ENCODE measurements around the gene XRCC4.
"Not testable (repeated sequence)": the region's sequence is repeated elsewhere in the genome, so short reads cannot be mapped to it uniquely, and the experiment has no call there.

XRCC4 gene

GRCh38 chr5:83048277-83048676, 29.1 kb upstream of the XRCC4 start:
- Histone ChIP-seq H3K27ac (ENCODE audit: low read depth, low read length) (no peak overlapping the region), H3K4me1 (ENCODE audit: control insufficient read depth, insufficient read depth, low read length, unreplicated experiment) (no peaks in the 10 kb centered on the region), H3K4me3 (ENCODE audit: low read depth, low read length) (no peak overlapping the region), H2AFZ (ENCODE audit: low read length, unreplicated experiment) (no peak overlapping the region), H3K79me2 (ENCODE audit: control insufficient read depth, insufficient read depth, low read length, unreplicated experiment) (no peaks in the 10 kb centered on the region), H3K27me3 (ENCODE audit: insufficient read depth, low read length) (no peaks in the 10 kb centered on the region), H3K36me3 (ENCODE audit: insufficient read depth, low read length) (peaks cover 10% of the 10 kb centered on the region; the same call in 1 of the 2 replicates)

GRCh38 chr5:83048811-83049210, 28.5 kb upstream of the XRCC4 start:
- H3K36me3 ChIP-seq (ENCODE audit: insufficient read depth, low read length), result peaks cover 10% of the 10 kb centered on the region; the same call in 1 of the 2 replicates
- no peak overlapping the region for H2AFZ ChIP-seq (ENCODE audit: low read length, unreplicated experiment)
- H3K27ac ChIP-seq (ENCODE audit: low read depth, low read length), result no peak overlapping the region
- no peaks in the 10 kb centered on the region for H3K4me1 ChIP-seq (ENCODE audit: control insufficient read depth, insufficient read depth, low read length, unreplicated experiment)
- H3K4me3 ChIP-seq (ENCODE audit: low read depth, low read length), result no peak overlapping the region
- no peaks in the 10 kb centered on the region for H3K27me3 ChIP-seq (ENCODE audit: insufficient read depth, low read length)
- no peaks in the 10 kb centered on the region for H3K79me2 ChIP-seq (ENCODE audit: control insufficient read depth, insufficient read depth, low read length, unreplicated experiment)

DNA sequence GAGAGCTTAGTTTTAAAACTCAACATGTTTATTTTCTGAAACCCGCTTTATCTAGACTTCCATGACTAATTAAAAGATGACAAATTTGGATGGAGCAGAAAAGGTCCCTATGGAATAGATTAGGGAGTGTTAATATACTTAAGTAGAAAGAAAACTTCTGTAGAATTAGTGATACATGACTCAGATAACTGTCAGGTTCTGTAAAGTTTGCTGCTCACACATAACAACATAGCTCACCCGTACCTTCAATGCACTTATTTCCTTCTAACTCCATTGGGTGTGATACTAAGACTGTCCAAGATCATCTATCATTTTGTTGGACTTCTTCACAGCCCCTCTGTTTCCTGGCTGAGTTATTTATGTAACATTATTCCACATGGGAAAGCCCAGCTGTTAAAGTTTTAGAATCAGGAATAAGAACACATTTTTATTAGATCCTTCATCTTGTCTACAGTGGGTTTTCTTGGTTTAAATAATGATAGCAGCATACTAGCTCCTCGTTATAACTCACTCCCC, 27.9 kb upstream of the XRCC4 start:
- Histone ChIP-seq H3K27me3 (ENCODE audit: insufficient read depth, low read length) (no peaks in the 10 kb centered on the region), H3K79me2 (ENCODE audit: control insufficient read depth, insufficient read depth, low read length, unreplicated experiment) (no peaks in the 10 kb centered on the region), H3K27ac (ENCODE audit: low read depth, low read length) (no peak overlapping the region), H3K4me1 (ENCODE audit: control insufficient read depth, insufficient read depth, low read length, unreplicated experiment) (no peaks in the 10 kb centered on the region), H3K36me3 (ENCODE audit: insufficient read depth, low read length) (peaks cover 10% of the 10 kb centered on the region; the same call in 1 of the 2 replicates), H2AFZ (ENCODE audit: low read length, unreplicated experiment) (no peak overlapping the region), H3K4me3 (ENCODE audit: low read depth, low read length) (no peak overlapping the region)

GRCh38 chr5:83050723-83051340, 26.5 kb upstream of the XRCC4 start:
- Histone ChIP-seq H3K4me3 (ENCODE audit: low read depth, low read length) (no peak overlapping the region), H3K27ac (ENCODE audit: low read depth, low read length) (no peak overlapping the region), H3K4me1 (ENCODE audit: control insufficient read depth, insufficient read depth, low read length, unreplicated experiment) (no peaks in the 10 kb centered on the region), H3K36me3 (ENCODE audit: insufficient read depth, low read length) (peaks cover 10% of the 10 kb centered on the region; the same call in 1 of the 2 replicates), H3K79me2 (ENCODE audit: control insufficient read depth, insufficient read depth, low read length, unreplicated experiment) (peaks cover 2% of the 10 kb centered on the region), H3K27me3 (ENCODE audit: insufficient read depth, low read length) (no peaks in the 10 kb centered on the region), H2AFZ (ENCODE audit: low read length, unreplicated experiment) (no peak overlapping the region)

- H3K4me3 ChIP-seq (ENCODE audit: low read depth, low read length), result no peak overlapping the region
- H3K79me2 ChIP-seq (ENCODE audit: control insufficient read depth, insufficient read depth, low read length, unreplicated experiment), result peaks cover 2% of the 10 kb centered on the region
- no peak overlapping the region for H3K27ac ChIP-seq (ENCODE audit: low read depth, low read length)
- peaks cover 4% of the 10 kb centered on the region for H3K4me1 ChIP-seq (ENCODE audit: control insufficient read depth, insufficient read depth, low read length, unreplicated experiment)
- no peaks in the 10 kb centered on the region for H3K27me3 ChIP-seq (ENCODE audit: insufficient read depth, low read length)
- peaks cover 16% of the 10 kb centered on the region; the same call in 1 of the 2 replicates for H3K36me3 ChIP-seq (ENCODE audit: insufficient read depth, low read length)
- no peak overlapping the region for H2AFZ ChIP-seq (ENCODE audit: low read length, unreplicated experiment)
These were observed 22.2 kb upstream of the XRCC4 start for GRCh38 chr5:83055166-83055565.

DNA sequence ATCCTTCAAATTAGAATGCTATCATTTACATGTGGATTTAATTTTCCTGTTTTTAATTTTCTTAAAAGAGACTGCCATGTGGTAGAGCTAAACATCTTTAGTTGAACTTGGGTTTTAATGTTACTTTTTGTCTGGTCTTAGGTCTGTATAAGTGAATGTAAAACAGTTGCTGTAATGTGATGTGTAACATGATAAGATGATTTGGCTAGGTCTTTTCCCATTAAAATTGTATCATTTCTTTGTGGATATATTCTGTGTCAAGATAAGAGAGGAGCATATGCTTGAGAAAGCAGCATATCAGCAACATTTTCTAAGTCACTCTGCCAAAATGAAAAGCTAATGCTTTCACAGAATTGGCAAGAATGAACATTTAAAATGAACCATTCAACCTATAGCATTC, 18.6 kb upstream of the XRCC4 start:
- Histone ChIP-seq H3K4me1 (ENCODE audit: control insufficient read depth, insufficient read depth, low read length, unreplicated experiment) (peaks cover 4% of the 10 kb centered on the region), H3K27me3 (ENCODE audit: insufficient read depth, low read length) (no peaks in the 10 kb centered on the region), H3K36me3 (ENCODE audit: insufficient read depth, low read length) (peaks cover 35% of the 10 kb centered on the region), H2AFZ (ENCODE audit: low read length, unreplicated experiment) (no peak overlapping the region), H3K4me3 (ENCODE audit: low read depth, low read length) (no peak overlapping the region), H3K79me2 (ENCODE audit: control insufficient read depth, insufficient read depth, low read length, unreplicated experiment) (peaks cover 22% of the 10 kb centered on the region), H3K27ac (ENCODE audit: low read depth, low read length) (no peak overlapping the region)

- H3K27ac ChIP-seq (ENCODE audit: low read depth, low read length), result no peak overlapping the region
- H3K4me1 ChIP-seq (ENCODE audit: control insufficient read depth, insufficient read depth, low read length, unreplicated experiment), result peaks cover 4% of the 10 kb centered on the region
- no peak overlapping the region for H2AFZ ChIP-seq (ENCODE audit: low read length, unreplicated experiment)
- H3K36me3 ChIP-seq (ENCODE audit: insufficient read depth, low read length), result peaks cover 40% of the 10 kb centered on the region
- no peak overlapping the region for H3K4me3 ChIP-seq (ENCODE audit: low read depth, low read length)
- H3K79me2 ChIP-seq (ENCODE audit: control insufficient read depth, insufficient read depth, low read length, unreplicated experiment), result peaks cover 27% of the 10 kb centered on the region
- no peaks in the 10 kb centered on the region for H3K27me3 ChIP-seq (ENCODE audit: insufficient read depth, low read length)
These were observed 18.0 kb upstream of the XRCC4 start for GRCh38 chr5:83059341-83059740.

DNA sequence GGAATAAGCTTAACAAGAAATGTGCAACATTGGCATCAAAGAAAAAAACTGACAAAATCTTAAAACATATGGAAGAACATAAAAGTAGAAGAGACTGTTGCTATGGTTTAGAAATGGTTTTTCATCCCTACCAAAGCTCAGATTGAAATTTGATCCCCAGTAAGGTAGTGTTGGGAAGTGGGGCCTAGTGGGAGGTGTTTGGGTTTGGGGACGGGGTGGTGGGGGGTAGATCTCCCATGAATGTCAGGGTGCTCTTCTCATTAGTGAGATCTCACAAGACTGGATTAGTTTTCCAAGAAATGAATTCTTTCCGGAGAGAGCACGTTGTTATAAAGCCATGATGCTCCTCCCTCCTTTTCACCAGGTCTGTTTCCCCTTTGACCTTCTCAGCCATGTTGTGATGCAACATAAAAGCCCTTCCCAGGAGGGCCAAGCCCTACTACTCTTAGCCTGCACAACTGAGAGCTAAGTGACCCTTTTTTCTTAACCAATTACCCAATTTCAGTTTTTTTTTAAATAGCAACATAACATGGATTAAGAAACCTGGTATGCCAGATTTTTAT, 10.7 kb upstream of the XRCC4 start:
- Histone ChIP-seq H2AFZ (ENCODE audit: low read length, unreplicated experiment) (no peak overlapping the region), H3K27me3 (ENCODE audit: insufficient read depth, low read length) (no peaks in the 10 kb centered on the region), H3K4me3 (ENCODE audit: low read depth, low read length) (no peak overlapping the region), H3K79me2 (ENCODE audit: control insufficient read depth, insufficient read depth, low read length, unreplicated experiment) (peaks cover 85% of the 10 kb centered on the region), H3K27ac (ENCODE audit: low read depth, low read length) (no peak overlapping the region), H3K4me1 (ENCODE audit: control insufficient read depth, insufficient read depth, low read length, unreplicated experiment) (no peaks in the 10 kb centered on the region), H3K36me3 (ENCODE audit: insufficient read depth, low read length) (peaks cover 22% of the 10 kb centered on the region)

DNA sequence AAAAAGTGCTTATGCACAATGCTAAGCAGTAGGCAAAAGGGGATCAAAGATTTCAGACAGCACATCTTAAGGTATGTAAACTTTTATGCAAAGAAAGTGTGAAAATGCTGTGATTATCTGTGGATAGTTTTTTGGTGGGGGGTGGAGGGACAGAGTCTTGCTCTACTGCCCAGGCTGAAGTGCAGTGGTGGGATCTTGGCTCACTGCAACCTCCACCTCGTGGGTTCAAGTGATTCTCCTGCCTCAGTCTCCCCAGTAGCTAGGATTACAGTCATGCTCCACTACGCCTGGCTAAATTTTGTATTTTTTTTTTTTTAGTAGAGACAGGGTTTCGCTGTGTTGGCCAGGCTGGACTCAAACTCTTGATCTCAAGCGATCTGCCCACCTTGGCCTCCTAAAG, 10.0 kb upstream of the XRCC4 start:
- Histone ChIP-seq H3K36me3 (ENCODE audit: insufficient read depth, low read length) (peaks cover 15% of the 10 kb centered on the region), H3K79me2 (ENCODE audit: control insufficient read depth, insufficient read depth, low read length, unreplicated experiment) (peaks cover 92% of the 10 kb centered on the region)
- not testable (repeated sequence) for H3K27me3 ChIP-seq (ENCODE audit: insufficient read depth, low read length); H3K4me3 ChIP-seq (ENCODE audit: low read depth, low read length); H3K27ac ChIP-seq (ENCODE audit: low read depth, low read length); H2AFZ ChIP-seq (ENCODE audit: low read length, unreplicated experiment); H3K4me1 ChIP-seq (ENCODE audit: control insufficient read depth, insufficient read depth, low read length, unreplicated experiment)

DNA sequence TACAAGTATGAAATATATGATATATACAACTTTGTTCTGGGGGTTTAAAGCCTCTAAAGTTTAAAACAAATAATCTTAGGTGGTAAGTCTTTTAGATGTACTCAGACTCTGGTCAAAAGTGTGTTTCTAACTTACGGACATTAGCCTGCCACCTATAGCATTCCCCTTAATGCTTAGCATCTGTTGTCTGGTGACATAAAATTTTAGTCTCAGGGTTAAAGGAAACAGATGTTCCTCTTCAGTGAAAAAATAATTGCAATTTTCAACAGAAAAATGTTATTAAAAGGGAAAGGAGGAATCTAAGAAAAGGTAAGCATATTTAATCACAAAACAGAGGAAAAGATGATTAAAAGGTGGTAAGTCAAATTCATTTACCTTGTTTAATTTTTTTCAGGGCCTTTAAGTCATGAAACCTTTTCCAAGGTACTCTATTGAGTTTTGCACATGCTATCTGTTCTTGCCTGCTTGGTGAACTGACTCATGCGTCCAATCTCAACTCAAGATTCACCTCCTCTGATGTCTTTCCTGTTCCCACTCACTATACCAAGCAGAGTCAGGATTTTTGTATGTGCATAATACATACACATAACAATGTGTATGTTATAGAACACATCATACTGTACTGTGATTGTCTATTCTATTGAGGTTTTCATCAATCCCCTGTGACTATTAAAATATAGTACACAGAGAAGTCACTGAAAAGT, 8.1 kb upstream of the XRCC4 start:
- no peaks in the 10 kb centered on the region for H3K27me3 ChIP-seq (ENCODE audit: insufficient read depth, low read length)
- H3K36me3 ChIP-seq (ENCODE audit: insufficient read depth, low read length), result peaks cover 11% of the 10 kb centered on the region
- H3K4me3 ChIP-seq (ENCODE audit: low read depth, low read length), result no peak overlapping the region
- H3K4me1 ChIP-seq (ENCODE audit: control insufficient read depth, insufficient read depth, low read length, unreplicated experiment), result no peaks in the 10 kb centered on the region
- no peak overlapping the region for H3K27ac ChIP-seq (ENCODE audit: low read depth, low read length)
- H2AFZ ChIP-seq (ENCODE audit: low read length, unreplicated experiment), result no peak overlapping the region
- peaks cover 97% of the 10 kb centered on the region for H3K79me2 ChIP-seq (ENCODE audit: control insufficient read depth, insufficient read depth, low read length, unreplicated experiment)

All from ACC112 (cell line).